GM21360 (cell line): ENCODE measurements around the gene WASHC4.
"Not testable (repeated sequence)": the region's sequence is repeated elsewhere in the genome, so short reads cannot be mapped to it uniquely, and the experiment has no call there.

Experiments used
- ATAC-seq: cut with Tn5 transposase; IDR thresholded peaks from one replicate; pipeline ENCODE4 v1.9.1; 2021; ENCODE audit warnings: mild to moderate bottlenecking, moderate library complexity; ENCODE audit not compliant: unreplicated experiment

WASHC4 gene

GRCh38 chr12:105089817-105090216, 17.7 kb upstream of the WASHC4 start:
- ATAC-seq = no peak

GRCh38 chr12:105090361-105090760, 17.2 kb upstream of the WASHC4 start:
- ATAC-seq = no peak

- no peak for ATAC-seq
Observed at GRCh38 chr12:105091476-105092206, 15.9 kb upstream of the WASHC4 start.

- ATAC-seq = no peak
Observed at GRCh38 chr12:105092336-105092735, 15.2 kb upstream of the WASHC4 start.

- not testable (repeated sequence) for ATAC-seq
Observed at GRCh38 chr12:105095338-105095737, 12.2 kb upstream of the WASHC4 start.

DNA sequence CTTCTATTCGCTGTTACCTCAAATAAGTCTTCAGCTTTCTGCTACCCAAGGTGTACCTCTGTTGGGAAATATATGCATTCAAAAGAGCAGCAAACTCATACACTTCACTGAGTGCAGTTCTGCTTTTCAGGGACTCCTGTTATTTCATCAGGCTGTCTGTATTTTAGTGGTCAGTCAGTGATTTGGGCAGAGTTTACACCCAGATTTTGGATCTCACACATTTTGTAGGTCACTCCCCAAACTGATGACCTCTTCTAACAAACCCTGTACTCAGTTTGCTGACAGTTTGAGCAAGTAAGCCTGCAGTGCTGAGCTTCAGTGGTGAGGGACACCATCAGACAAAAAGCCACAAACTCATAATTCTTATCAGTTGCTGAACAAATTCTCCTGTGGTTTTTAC, 8.2 kb upstream of the WASHC4 start:
- ATAC-seq = no peak

GRCh38 chr12:105100207-105100985, 7.1 kb upstream of the WASHC4 start:
- no peak for ATAC-seq

GRCh38 chr12:105100998-105101397, 6.5 kb upstream of the WASHC4 start:
- no peak for ATAC-seq

GRCh38 chr12:105102673-105103072, 4.9 kb upstream of the WASHC4 start:
- no peak for ATAC-seq

- ATAC-seq = no peak
Observed at GRCh38 chr12:105104762-105105161, 2.8 kb upstream of the WASHC4 start.

DNA sequence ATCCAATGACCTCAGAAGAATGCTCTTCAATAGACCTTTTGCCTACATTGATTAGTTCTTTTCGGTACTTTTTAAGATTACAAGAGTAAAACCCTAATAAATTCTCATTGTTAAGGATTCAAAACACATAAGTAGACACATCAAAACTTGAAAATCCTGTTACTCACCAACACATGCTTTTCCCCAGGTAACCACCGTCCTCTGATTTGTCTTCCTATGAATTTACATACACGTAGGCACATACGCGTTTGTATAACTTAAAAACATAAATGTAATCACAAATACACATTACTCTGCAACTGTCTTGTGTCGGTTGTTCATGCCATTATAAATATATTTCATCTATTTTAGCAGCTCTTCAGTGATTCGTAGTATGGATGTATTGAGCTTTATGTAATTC, 910 bp upstream of the WASHC4 start:
- no peak for ATAC-seq

DNA sequence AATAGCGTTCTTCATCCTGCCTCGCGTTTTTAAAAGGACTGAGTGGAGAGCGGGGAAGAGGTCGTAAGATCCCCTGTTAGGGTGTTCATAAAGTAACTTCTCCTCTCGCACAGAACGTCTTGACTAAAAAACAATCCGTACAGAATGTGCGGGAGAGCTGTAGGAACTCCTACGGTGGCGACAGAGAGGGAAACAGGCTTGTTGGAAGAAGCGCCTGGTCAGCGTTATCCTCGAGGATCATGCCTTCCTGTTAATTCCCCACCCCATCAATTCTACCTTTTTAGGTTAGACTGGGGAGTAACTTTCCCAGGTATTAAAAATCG, 399 bp upstream of the WASHC4 start:
- ATAC-seq = peak; percentile 7

DNA sequence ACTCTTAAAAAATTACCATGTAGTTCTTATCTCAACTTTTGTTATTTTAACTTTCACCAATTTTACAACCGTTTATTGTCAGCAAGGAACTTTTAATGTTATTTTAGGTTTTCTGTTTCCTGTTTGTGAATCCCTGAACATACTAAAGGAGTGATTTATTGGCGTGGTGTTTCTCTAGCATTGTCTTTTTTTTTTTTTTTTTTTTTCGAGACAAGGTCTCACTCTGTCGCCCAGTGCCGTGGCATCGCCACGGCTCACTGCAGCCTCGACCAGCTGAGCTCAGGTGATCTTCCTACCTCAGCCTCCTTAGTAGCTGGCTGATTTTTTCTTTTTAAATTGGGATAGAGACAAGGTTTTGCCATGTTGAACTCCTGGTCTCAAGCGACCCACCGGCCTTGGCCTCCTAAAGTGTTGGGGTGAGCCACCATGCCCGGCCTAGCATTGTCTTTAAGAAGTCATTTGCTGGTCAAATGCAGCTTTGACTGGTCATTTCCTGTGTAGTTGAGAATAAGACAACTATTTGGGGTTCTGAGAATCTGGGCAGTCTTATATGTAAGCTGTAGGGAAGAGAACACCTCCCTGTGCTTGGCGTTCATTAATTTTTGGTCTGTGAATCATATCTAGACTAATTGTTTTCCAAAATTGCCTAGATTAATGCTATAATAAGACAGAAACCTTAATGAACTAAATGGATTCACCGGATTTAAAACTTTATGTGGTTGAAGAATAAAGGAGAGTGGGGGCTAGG, 2.1 kb downstream of the WASHC4 start:
- ATAC-seq = no peak

- ATAC-seq = no peak
Observed at GRCh38 chr12:105110851-105111250, 3.3 kb downstream of the WASHC4 start.

DNA sequence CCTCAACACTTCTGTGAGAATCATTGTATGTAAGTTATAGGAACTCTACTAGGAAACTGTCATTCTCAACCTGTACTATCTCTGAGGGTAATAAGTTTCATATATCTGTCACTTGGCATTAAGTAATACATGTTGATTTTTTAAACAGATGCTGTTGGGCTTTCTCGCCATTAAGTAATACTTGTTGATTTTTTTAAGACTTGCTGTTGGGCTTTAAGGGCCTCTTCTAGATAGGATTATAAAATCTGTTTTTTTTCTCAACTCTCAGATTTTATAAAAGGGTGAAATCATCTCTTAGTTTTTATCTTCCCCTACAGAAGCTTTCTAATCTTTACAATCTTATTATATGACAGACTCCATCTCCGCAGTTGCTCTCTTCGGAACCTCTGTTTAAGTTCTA, 5.6 kb downstream of the WASHC4 start:
- no peak for ATAC-seq

- ATAC-seq = no peak
Observed at GRCh38 chr12:105116969-105117368, 9.4 kb downstream of the WASHC4 start.

- ATAC-seq = no peak
Observed at GRCh38 chr12:105120551-105120950, 13.0 kb downstream of the WASHC4 start.

GRCh38 chr12:105138248-105138647, 30.7 kb downstream of the WASHC4 start:
- ATAC-seq = no peak

GRCh38 chr12:105141320-105141922, 33.9 kb downstream of the WASHC4 start:
- no peak for ATAC-seq

DNA sequence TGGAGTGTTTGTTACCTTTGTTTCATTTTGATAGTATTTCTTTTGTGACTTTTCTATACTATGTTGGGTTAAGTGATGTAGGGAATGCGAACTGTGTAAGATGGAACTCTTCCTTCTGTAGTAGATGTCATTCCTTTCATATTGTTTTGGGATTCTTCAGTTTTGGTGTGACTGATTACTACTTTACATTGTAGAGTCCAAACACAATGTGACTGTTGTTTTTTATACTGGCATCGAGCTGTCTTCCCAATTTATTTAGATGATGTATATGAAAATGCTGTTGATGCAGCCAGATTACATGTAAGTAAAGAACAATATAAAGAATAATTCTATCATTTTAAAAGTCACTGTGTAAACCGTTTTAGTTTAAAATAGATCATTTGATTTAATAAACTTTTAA, 34.7 kb downstream of the WASHC4 start:
- no peak for ATAC-seq

DNA sequence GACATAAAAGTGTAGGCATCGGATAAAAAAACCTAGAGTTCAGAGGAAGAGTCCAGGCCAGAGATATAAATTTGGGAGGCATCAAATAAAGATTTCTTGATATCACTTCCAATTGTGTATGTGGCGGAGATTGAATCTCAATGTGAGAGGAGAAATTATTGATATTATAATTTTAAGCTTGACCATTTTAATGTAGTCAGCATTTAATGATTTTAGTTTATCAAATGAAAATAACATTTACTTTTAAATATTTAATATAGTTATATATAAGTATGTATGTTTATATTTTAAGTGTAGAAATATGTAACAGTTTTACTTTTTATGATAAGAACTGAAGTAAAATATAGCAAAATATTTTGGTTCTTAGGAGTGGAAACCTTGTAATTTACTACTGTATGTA, 48.7 kb downstream of the WASHC4 start:
- no peak for ATAC-seq
